Activated CD8-positive, alpha-beta memory T cell treated with anti-CD3 and anti-CD28 coated beads, Interleukin-2, amount 50 U/mL, for 1 hour (primary cell): ENCODE results near the gene AP3M1.

Experiments used
- DNase-seq: peaks from one replicate; pipeline ENCODE4 v3.0.0-alpha.2; 2020; ENCODE audit errors: extremely low read depth

Gene AP3M1

GRCh38 chr10:74114041-74114448 lies 36.6 kb downstream of the AP3M1 start:
- DNase-seq: no peak

GRCh38 chr10:74113546-74113945 lies 37.1 kb downstream of the AP3M1 start:
- no peak for DNase-seq

DNA sequence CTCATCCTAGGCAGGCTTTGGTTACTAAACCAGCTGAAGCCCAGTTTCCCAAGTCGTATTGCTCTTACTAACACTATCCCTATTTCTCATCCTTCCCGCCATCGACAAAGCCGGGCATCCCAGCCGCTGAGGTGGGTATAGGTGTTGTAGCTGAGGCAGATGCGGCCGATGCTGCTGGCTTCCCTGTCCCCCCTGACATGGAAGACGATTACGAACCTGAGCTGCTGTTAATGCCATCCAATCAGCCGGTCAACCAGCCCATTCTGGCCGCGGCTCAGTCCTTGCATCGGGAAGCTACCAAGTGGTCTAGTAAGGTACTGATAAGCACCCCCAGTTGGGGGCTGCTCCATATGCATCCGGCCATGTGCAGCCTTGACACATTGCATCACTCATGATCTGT lies 38.8 kb downstream of the AP3M1 start:
- DNase-seq: no peak

GRCh38 chr10:74110120-74110519 lies 40.5 kb downstream of the AP3M1 start:
- no peak for DNase-seq

DNA sequence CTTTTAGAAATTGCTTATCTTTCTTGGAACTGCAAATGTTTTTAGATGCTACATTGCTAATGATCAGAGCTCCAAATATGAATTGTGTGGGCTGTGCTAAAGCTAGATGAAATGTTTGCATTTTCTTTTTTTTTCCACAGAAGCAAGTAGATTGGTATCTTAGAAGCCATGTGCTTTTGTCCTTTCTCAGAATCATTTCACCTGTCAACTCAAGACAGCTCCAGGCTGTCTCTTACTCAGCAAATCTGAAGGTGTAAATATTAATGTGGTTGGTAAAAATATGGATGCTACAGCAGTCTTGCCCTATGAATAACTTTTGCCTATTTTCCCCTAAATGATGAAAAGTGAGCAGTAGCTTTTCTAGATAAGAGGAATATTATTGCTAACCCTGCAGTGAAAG lies 41.2 kb downstream of the AP3M1 start:
- no peak for DNase-seq

DNA sequence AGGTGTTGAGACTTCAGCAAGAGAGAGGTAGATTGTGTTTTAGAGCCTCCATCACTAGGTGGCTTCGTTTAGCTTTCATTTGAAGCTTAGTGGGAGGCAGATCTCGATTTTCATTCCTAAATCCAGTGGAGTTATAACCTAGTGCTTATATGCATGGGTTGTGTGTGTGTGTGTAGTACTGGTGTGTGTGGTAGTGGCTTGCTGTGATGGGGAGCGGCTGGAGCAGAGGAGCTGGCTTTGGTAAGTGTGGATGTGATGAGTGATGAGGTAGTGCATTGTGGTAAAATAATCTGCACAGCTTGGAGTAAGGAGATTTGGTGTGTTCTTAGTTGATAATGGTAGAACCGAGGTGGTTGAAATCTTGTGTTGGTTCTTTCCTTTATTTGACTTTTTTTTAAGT lies 43.2 kb downstream of the AP3M1 start:
- DNase-seq: no peak

GRCh38 chr10:74104996-74105395 lies 45.6 kb downstream of the AP3M1 start:
- no peak for DNase-seq

- DNase-seq: no peak
These were observed 46.1 kb downstream of the AP3M1 start for GRCh38 chr10:74104480-74104879.

DNA sequence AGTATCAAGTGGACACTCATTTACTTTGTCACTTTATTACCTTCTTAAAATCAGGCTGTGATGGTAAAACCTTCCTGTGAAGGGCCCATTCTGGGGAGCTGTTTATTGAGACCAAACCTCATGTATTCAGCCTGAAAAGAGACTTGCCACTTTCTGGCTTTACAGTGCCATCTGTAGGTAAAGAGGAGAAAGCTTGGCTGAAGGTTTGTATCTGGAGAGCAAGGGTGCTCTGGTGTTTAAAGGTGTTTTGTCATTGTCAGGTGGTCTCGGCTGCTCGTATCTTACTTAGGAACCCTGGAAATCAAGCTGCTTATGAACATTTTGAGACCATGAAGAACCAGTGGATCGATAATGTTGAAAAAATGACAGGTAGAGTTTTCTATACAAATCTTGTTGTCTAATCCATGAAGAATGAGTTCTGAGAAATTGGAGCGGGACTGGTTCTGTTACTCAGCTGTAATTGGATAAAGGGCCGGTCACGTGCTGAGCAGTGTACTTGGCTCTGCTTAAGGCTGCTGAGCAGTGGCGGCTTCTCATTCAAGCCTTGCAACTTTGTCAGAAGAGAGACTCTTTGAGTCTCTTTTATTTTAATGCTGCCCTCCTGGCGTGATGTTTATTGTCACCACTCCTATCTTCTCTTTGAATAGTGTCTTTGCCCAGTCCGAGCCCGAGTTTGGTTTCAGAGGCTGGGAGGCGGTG lies 46.9 kb downstream of the AP3M1 start:
- DNase-seq: no peak

DNA sequence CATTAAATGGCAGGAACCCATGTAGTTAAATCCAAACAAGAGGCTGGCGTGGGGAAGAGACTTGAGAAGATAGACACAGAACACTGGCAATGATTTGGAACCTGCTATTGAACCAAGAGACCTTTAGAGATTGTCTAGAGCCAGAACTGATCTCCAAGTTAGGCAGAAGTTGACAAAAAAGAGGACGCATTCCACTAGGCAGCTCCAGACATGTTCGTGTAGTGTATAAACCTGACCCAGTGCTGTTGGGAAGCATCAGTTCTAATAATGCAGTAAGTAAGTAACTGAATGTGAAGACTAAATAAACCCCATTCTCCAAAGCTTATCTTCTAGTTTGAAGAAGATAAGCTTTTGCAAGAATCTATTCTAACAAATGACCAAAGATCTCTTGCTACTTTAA lies 50.8 kb downstream of the AP3M1 start:
- DNase-seq: no peak

- no peak for DNase-seq
These were observed 51.2 kb downstream of the AP3M1 start for GRCh38 chr10:74099420-74099819.

GRCh38 chr10:74097776-74098175 lies 52.9 kb downstream of the AP3M1 start:
- DNase-seq: no peak

DNA sequence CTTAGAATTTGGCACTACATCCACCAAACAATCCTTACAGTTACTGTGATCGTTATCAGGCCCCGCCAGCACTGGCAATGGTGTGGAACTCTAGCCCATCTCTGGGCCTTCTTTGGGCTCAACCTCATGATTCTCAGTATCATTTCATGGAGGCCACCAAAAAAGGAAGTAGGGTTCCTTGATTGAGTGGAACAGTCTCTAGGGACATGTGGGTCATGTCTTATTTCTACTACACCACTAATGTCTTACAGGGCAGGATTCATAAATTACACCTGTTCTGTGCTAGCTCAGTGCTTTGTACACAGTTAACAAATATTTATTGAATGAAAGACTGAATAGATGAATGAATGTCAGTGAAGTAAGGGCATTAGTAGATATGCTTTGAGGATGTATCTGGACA lies 53.9 kb downstream of the AP3M1 start:
- no peak for DNase-seq

DNA sequence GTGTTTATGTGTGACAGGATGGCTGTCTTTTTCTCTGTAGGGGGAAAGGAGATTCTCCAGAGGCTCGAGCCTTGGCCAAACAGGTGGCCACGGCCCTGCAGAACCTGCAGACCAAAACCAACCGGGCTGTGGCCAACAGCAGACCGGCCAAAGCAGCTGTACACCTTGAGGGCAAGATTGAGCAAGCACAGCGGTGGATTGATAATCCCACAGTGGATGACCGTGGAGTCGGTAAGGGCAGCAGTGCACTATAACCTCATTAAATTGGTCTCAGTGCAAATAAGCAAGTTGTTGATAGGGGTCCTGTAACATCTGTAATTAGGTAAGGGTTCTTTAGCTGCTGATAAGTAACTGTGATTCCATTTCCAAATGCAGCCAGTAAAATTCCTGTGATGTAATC lies 56.4 kb downstream of the AP3M1 start:
- DNase-seq: no peak

DNA sequence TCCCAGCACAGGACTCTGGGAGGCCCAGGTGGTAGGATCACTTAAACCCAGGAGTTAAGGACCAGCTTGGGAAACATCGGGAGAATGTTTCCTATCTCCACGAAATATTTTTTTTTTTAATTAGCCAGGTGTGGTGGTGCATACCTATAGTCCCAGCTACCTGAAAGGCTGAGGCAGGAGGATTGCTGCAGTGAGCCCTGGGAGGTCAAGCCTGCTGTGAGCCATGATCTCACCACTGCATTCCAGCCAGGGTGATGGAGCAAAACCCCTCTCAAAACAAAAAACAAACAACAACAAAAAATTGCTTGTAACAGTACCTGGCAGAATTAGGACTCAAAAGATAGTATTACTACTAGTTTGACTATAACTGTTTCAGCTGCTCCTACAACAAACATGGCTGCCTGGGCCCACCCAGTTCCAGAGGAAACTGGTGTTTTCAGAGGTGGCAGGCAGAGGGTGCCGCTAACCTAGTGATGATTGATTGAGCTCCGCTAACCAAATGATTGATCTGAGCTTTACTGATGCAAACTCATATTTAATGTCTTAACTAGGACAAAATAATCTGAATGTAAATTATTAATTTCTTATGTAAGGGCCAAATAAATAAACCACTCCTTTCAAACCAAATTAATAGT lies 57.0 kb downstream of the AP3M1 start:
- no peak for DNase-seq

DNA sequence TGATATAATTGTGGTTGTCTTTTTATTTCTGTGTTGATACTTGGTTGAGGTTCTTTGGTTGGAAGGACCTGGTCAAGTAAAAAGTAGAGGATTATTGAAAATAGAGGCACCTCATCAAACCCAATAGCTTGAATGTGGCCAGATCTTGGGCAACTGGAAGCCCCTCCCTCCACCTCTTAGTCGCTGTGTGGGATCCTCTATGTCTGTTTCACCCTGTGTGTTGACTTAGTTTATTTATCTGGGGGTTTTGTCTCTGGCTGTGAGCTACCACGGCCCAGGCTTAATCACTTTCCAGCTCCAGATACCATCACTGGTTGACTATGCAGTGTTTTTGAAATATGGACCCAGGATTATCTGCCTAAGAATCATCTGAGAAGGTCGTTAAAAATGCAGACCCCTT lies 58.3 kb downstream of the AP3M1 start:
- DNase-seq: no peak

- DNase-seq: no peak
These were observed 61.9 kb downstream of the AP3M1 start for GRCh38 chr10:74088722-74089121.

DNA sequence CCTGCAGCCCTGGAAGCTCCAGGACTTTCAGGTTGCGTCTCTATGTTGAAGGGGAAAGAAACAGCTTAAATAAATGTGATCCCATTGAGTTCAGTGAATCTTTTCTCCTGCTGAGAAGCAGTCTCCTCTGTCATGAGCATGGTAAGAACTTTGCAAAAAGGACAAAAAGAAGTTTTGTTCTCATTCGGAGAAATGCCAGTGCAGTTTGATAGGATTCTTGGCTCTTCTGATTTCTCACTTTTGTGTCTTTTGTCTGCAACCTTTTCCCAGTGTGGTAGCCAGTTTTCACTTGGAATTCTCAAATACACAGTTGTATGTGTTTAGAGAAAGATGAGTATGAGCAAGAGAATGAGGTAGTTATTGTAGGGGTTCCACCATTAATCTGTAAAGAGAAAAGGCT lies 64.3 kb downstream of the AP3M1 start:
- no peak for DNase-seq

- no peak for DNase-seq
These were observed 65.7 kb downstream of the AP3M1 start for GRCh38 chr10:74084955-74085354.

DNA sequence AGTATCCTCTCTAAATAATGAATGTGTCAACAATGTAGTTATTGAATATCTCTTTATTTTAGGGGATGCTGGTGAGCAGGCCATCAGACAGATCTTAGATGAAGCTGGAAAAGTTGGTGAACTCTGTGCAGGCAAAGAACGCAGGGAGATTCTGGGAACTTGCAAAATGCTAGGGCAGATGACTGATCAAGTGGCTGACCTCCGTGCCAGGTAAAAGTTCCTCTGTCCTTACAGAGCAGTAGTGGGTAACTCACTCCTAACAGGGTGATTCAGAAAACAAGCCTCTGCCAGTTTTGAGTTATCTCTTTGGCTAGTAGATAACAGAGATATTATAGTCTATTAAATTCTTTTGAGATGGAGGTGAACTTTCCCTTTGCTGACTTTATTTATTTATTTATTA lies 67.3 kb downstream of the AP3M1 start:
- no peak for DNase-seq

DNA sequence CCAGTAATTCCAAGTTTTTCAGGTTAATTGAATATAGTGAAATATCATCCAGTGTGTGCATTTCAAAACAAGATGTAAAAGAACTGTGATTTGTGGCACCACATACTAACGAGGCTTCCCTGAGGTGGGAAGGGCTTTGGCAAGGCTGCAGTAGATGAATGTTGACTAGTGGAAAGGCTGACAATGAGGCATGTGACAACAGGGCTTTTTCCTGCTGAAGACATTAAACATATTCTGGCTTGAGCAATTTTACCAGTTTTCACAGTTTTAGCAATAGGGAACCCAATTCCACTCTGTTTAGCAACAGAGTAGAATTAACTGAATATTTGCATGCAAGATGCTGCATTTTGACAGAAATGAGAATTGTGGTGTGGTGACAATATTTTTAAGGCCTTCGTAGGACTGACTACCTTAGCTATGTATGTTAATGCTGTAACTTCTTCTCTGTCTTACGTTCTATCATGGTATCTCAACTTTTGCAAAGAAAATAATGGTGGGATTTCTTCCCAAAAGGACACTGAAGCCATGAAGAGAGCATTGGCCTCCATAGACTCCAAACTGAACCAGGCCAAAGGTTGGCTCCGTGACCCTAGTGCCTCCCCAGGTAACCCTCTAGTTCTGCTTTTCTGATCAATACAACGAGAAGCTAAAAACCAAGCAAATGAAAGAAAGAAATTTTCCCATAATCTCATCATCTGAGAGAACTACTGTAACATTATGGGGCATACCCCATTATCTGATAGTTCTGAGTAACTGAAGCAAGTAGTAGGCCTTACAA lies 68.5 kb downstream of the AP3M1 start:
- DNase-seq: no peak

GRCh38 chr10:74081192-74081803 lies 69.3 kb downstream of the AP3M1 start:
- DNase-seq: no peak
